Astrocyte (in vitro differentiated cells and primary cell): ENCODE results near the gene CELF4. TPM values are rescaled to one million over a fixed set of nuclear protein-coding genes. Genes with fewer than 3 reads are reported as not detected.

Source experiments
- DNase-seq: peaks from one replicate; pipeline ENCODE4 v3.0.0-alpha.2; 2010; ENCODE audit warnings: low read depth
- FAIRE-seq: peaks from 2 replicates; lab custom pipeline; 2011; peaks lifted over from hg19 to GRCh38; lab: Jason Lieb, UNC
- H2AFZ ChIP-seq: 2 replicates; pipeline ENCODE4 v1.6.0; 2012; ENCODE audit warnings: low read depth, low read length, inconsistent platforms
- H3K27ac ChIP-seq: 2 replicates; pipeline ENCODE4 v1.5.1; 2011; ENCODE audit warnings: low read depth, low read length, inconsistent platforms
- H3K27me3 ChIP-seq: 2 replicates; pipeline ENCODE4 v1.6.0; 2011; ENCODE audit warnings: low read length, inconsistent platforms; ENCODE audit not compliant: insufficient read depth
- H3K36me3 ChIP-seq: 2 replicates; pipeline ENCODE4 v1.5.1; 2011; ENCODE audit warnings: low read length, inconsistent platforms; ENCODE audit not compliant: insufficient read depth
- H3K4me1 ChIP-seq: 2 replicates; pipeline ENCODE4 v1.5.1; 2011; ENCODE audit warnings: low read length, inconsistent platforms; ENCODE audit not compliant: insufficient read depth
- H3K4me2 ChIP-seq: 2 replicates; pipeline ENCODE4 v1.6.0; 2012; ENCODE audit warnings: low read length, inconsistent platforms
- H3K4me3 ChIP-seq: 2 replicates; pipeline ENCODE4 v1.5.1; 2011; ENCODE audit warnings: low read depth, mild to moderate bottlenecking, low read length, inconsistent platforms; ENCODE audit not compliant: insufficient read depth
- H3K79me2 ChIP-seq: 2 replicates; pipeline ENCODE4 v1.6.0; 2012; ENCODE audit warnings: mild to moderate bottlenecking, low read length, inconsistent platforms; ENCODE audit not compliant: insufficient read depth
- H3K9ac ChIP-seq: 2 replicates; pipeline ENCODE4 v1.6.0; 2012; ENCODE audit warnings: mild to moderate bottlenecking, low read length, inconsistent platforms
- H3K9me3 ChIP-seq: 2 replicates; pipeline ENCODE4 v1.5.1; 2012; ENCODE audit warnings: low read depth, mild to moderate bottlenecking, low read length, inconsistent platforms; ENCODE audit not compliant: insufficient read depth
- H4K20me1 ChIP-seq: 2 replicates; pipeline ENCODE4 v1.6.0; 2012; ENCODE audit warnings: low read length, inconsistent platforms; ENCODE audit not compliant: insufficient read depth
- H3K27ac Mint-ChIP-seq: one replicate; pipeline ENCODE4 v1.8.0; 2021; ENCODE audit warnings: mild to moderate bottlenecking, mixed read lengths; ENCODE audit not compliant: unreplicated experiment
- H3K27me3 Mint-ChIP-seq: one replicate; pipeline ENCODE4 v1.8.0; 2021; ENCODE audit warnings: low read depth, mixed read lengths; ENCODE audit not compliant: unreplicated experiment
- H3K36me3 Mint-ChIP-seq: one replicate; pipeline ENCODE4 v1.8.0; 2021; ENCODE audit warnings: low read depth, mixed read lengths; ENCODE audit not compliant: unreplicated experiment
- H3K4me1 Mint-ChIP-seq: one replicate; pipeline ENCODE4 v1.8.0; 2021; ENCODE audit warnings: low read depth, mixed read lengths; ENCODE audit not compliant: unreplicated experiment
- H3K4me3 Mint-ChIP-seq: one replicate; pipeline ENCODE4 v1.8.0; 2021; ENCODE audit warnings: mild to moderate bottlenecking, moderate library complexity, mixed read lengths; ENCODE audit not compliant: unreplicated experiment
- H3K9me3 Mint-ChIP-seq: one replicate; pipeline ENCODE4 v1.8.0; 2021; ENCODE audit warnings: mild to moderate bottlenecking, mixed read lengths; ENCODE audit not compliant: unreplicated experiment
- CTCF ChIP-seq: IDR thresholded peaks from 2 replicates; pipeline ENCODE4 v1.5.1; 2011; ENCODE audit warnings: low read depth, mild to moderate bottlenecking, inconsistent platforms, low read length, moderate library complexity; ENCODE audit not compliant: insufficient read depth
- EZH2 ChIP-seq: IDR thresholded peaks from 2 replicates; pipeline ENCODE4 v1.6.1; 2012; ENCODE audit warnings: mild to moderate bottlenecking, low read length, inconsistent platforms; ENCODE audit not compliant: insufficient read depth
- total RNA-seq: library from RNA; stranded (reverse); gene quantifications from 2 replicates; pipeline ENCODE4 v1.2.1, GENCODE V29; 2021

Gene CELF4
- total RNA-seq, 1 donor from 2014 or later: 0.16 TPM

- no peaks in the 10 kb centered on the region for H3K36me3 Mint-ChIP-seq
- Histone ChIP-seq H3K9ac (no peak overlapping the region), H3K27ac (no peak overlapping the region), H3K4me1 (no peaks in the 10 kb centered on the region), H4K20me1 (no peaks in the 10 kb centered on the region), H3K9me3 (no peaks in the 10 kb centered on the region), H2AFZ (no peak overlapping the region), H3K4me2 (no peak overlapping the region), H3K4me3 (no peak overlapping the region), H3K79me2 (no peaks in the 10 kb centered on the region), H3K27me3 (peaks cover 3% of the 10 kb centered on the region), H3K36me3 (no peaks in the 10 kb centered on the region)
- FAIRE-seq: no peak
- H3K27ac Mint-ChIP-seq: no peak overlapping the region
- no peak for TF ChIP-seq CTCF
- no peak for TF ChIP-seq EZH2
- H3K27me3 Mint-ChIP-seq: peaks cover 46% of the 10 kb centered on the region
- H3K9me3 Mint-ChIP-seq: no peaks in the 10 kb centered on the region
- no peak for DNase-seq
- H3K4me1 Mint-ChIP-seq: peaks cover 5% of the 10 kb centered on the region
- H3K4me3 Mint-ChIP-seq: no peak overlapping the region
These were observed 245.3 kb downstream of the CELF4 start for GRCh38 chr18:37320317-37320716.

GRCh38 chr18:37318360-37319355 is 246.9 kb downstream of the CELF4 start:
- H3K4me2 ChIP-seq: no peak overlapping the region
- H3K9me3 ChIP-seq: no peaks in the 10 kb centered on the region
- no peak for FAIRE-seq
- Mint-ChIP-seq H3K9me3 (no peaks in the 10 kb centered on the region), H3K27me3 (peaks cover 39% of the 10 kb centered on the region), H3K36me3 (no peaks in the 10 kb centered on the region), H3K27ac (no peak overlapping the region), H3K4me1 (peaks cover 5% of the 10 kb centered on the region), H3K4me3 (no peak overlapping the region)
- H3K9ac ChIP-seq: no peak overlapping the region
- no peaks in the 10 kb centered on the region for H3K79me2 ChIP-seq
- no peak for DNase-seq
- no peaks in the 10 kb centered on the region for H3K36me3 ChIP-seq
- H3K4me1 ChIP-seq: no peaks in the 10 kb centered on the region
- no peak overlapping the region for H2AFZ ChIP-seq
- no peaks in the 10 kb centered on the region for H4K20me1 ChIP-seq
- peaks cover 3% of the 10 kb centered on the region for H3K27me3 ChIP-seq
- no peak overlapping the region for H3K4me3 ChIP-seq
- no peak overlapping the region for H3K27ac ChIP-seq
- no peak for TF ChIP-seq EZH2
- TF ChIP-seq CTCF: no peak

GRCh38 chr18:37317486-37317885 is 248.1 kb downstream of the CELF4 start:
- DNase-seq (no peak), FAIRE-seq (no peak)
- Histone ChIP-seq H3K79me2 (no peaks in the 10 kb centered on the region), H3K27me3 (peaks cover 3% of the 10 kb centered on the region), H3K9ac (no peak overlapping the region), H3K4me3 (no peak overlapping the region), H4K20me1 (no peaks in the 10 kb centered on the region), H3K9me3 (no peaks in the 10 kb centered on the region), H3K4me2 (no peak overlapping the region), H3K4me1 (no peaks in the 10 kb centered on the region), H2AFZ (no peak overlapping the region), H3K27ac (no peak overlapping the region), H3K36me3 (no peaks in the 10 kb centered on the region)
- TF ChIP-seq CTCF (no peak), EZH2 (no peak)
- Mint-ChIP-seq H3K27ac (no peak overlapping the region), H3K4me3 (no peak overlapping the region), H3K27me3 (peaks cover 29% of the 10 kb centered on the region), H3K9me3 (no peaks in the 10 kb centered on the region), H3K36me3 (no peaks in the 10 kb centered on the region), H3K4me1 (peaks cover 8% of the 10 kb centered on the region)
